K562 (cell line): ENCODE data around the gene NAP1L4. TPM values are rescaled to one million over a fixed set of nuclear protein-coding genes. Genes with fewer than 3 reads are reported as not detected.

ENCODE experiments used
- ATAC-seq: fragments of 200-7000 bp; cut with Tn5 transposase; 3 replicates; pipeline ENCODE4 v1.9.1; 2020; ENCODE audit warnings: moderate library complexity
- BruUV-seq: library from RNA; stranded (reverse); fragments of 400-500 nt; replicated peaks from 2 replicates; lab custom pipeline; 2021; lab: Mats Ljungman, UMichigan
- CTCF ChIA-PET: fragments of 300-600 bp; formaldehyde crosslinking; extraction: SDS; loops from one replicate; lab custom pipeline; 2021; ENCODE audit warnings: low intra/inter-chr PET ratio; lab: Yijun Ruan, JAX
- POLR2A ChIA-PET: fragments of 300-600, 350-650 bp; sonication (Branson Sonifier 250); formaldehyde crosslinking; extraction: SDS; loops from one replicate; lab custom pipeline; 2021; ENCODE audit warnings: antibody characterized with exemption, inconsistent platforms; lab: Yijun Ruan, JAX
- DNase-seq, 4 experiments: peaks; one replicate each; pipeline versions ENCODE4 v3.0.0 to v3.0.0-alpha.2; 2011 to 2018; ENCODE audit warnings: low spot score in 3 of 4, mixed read lengths in 3 of 4; ENCODE audit errors: extremely low read depth in 1 of 4
- FAIRE-seq: peaks from 2 replicates; lab custom pipeline; 2011; peaks lifted over from hg19 to GRCh38; lab: Jason Lieb, UNC
- H2AFZ ChIP-seq: 2 replicates; pipeline ENCODE4 v1.6.0; 2011; ENCODE audit warnings: low read depth, low read length, control low read depth, inconsistent platforms
- H3K27ac ChIP-seq: fragments of 200-600 bp; 3 replicates; pipeline ENCODE4 v1.8.0; 2011; ENCODE audit warnings: low read depth, mild to moderate bottlenecking, control low read depth, inconsistent platforms, low read length, moderate library complexity, mixed read lengths; ENCODE audit errors: extremely low read depth
- H3K27me3 ChIP-seq, 2 experiments: fragments of 300-600 bp in 1 of 2; 2 replicates in 1 of 2; 3 replicates in 1 of 2; pipeline versions ENCODE4 v1.6.0 to v1.8.0; 2011; ENCODE audit warnings: inconsistent platforms in 2 of 2, low read length in 2 of 2, mild to moderate bottlenecking in 1 of 2, mixed read lengths in 1 of 2, moderate library complexity in 1 of 2; ENCODE audit not compliant: control insufficient read depth in 2 of 2, insufficient read depth in 2 of 2
- H3K36me3 ChIP-seq: fragments of 300-600 bp; 3 replicates; pipeline ENCODE4 v1.8.0; 2011; ENCODE audit warnings: mild to moderate bottlenecking, low read length, inconsistent platforms; ENCODE audit not compliant: control insufficient read depth, insufficient read depth
- H3K4me1 ChIP-seq, 2 experiments: fragments of 200-600 bp in 1 of 2; replicated peaks in 1 of 2; 2 replicates in 1 of 2; 3 replicates in 1 of 2; pipeline versions ENCODE4 v1.5.1 to v1.8.0; 2011; ENCODE audit warnings: inconsistent platforms in 2 of 2, low read length in 2 of 2, mild to moderate bottlenecking in 1 of 2, mixed read lengths in 1 of 2, moderate library complexity in 1 of 2; ENCODE audit not compliant: control insufficient read depth in 2 of 2, insufficient read depth in 2 of 2
- H3K4me2 ChIP-seq: 2 replicates; pipeline ENCODE4 v1.6.1; 2011; ENCODE audit warnings: low read length, control low read depth, inconsistent platforms, mixed read lengths; ENCODE audit not compliant: insufficient read depth
- H3K4me3 ChIP-seq: fragments of 200-600 bp; sonication (generic), shearing (Covaris generic); 2 replicates; pipeline ENCODE4 v1.5.1; 2016; ENCODE audit warnings: control low read depth, inconsistent platforms
- H3K79me2 ChIP-seq: fragments of 200-600 bp; 3 replicates; pipeline ENCODE4 v1.8.0; 2011; ENCODE audit warnings: low read length, inconsistent platforms; ENCODE audit not compliant: control insufficient read depth, insufficient read depth
- H3K9ac ChIP-seq, 2 experiments: 2 replicates each; pipeline versions ENCODE4 v1.6.0 to v1.6.1; 2011; ENCODE audit warnings: low read depth in 2 of 2, low read length in 2 of 2, control low read depth in 1 of 2, inconsistent platforms in 1 of 2, mild to moderate bottlenecking in 1 of 2, mixed read lengths in 1 of 2; ENCODE audit not compliant: insufficient read depth in 1 of 2
- H3K9me1 ChIP-seq: one replicate; pipeline ENCODE4 v1.6.0; 2011; ENCODE audit warnings: inconsistent platforms, mild to moderate bottlenecking, low read length, moderate library complexity; ENCODE audit not compliant: control insufficient read depth, insufficient read depth
- H3K9me3 ChIP-seq: replicated peaks from 2 replicates; pipeline ENCODE4 v1.5.1; 2011; ENCODE audit warnings: low read depth, low read length, inconsistent platforms; ENCODE audit not compliant: control insufficient read depth, insufficient read depth
- H4K20me1 ChIP-seq: replicated peaks from 2 replicates; pipeline ENCODE4 v1.6.1; 2011; ENCODE audit warnings: low read length, inconsistent platforms, mixed read lengths; ENCODE audit not compliant: control insufficient read depth, insufficient read depth
- ATF7 ChIP-seq: fragments of 450-650 bp; IDR thresholded peaks from 2 replicates; pipeline ENCODE4 v1.7.1; 2014; ENCODE audit warnings: mild to moderate bottlenecking, moderate library complexity
- FOXJ3 ChIP-seq: sonication (generic); formaldehyde crosslinking; IDR thresholded peaks from 2 replicates; pipeline ENCODE4 v1.4.0; 2020; ENCODE audit warnings: mild to moderate bottlenecking, missing genetic modification reagents
- MTA3 ChIP-seq: fragments of 450-650 bp; formaldehyde crosslinking; IDR thresholded peaks from 2 replicates; pipeline ENCODE4 v1.6.1; 2017; ENCODE audit warnings: mild to moderate bottlenecking, borderline replicate concordance
- SMAD3 ChIP-seq: fragments of 450-650 bp; formaldehyde crosslinking; conservative IDR thresholded peaks from 2 replicates; pipeline ENCODE4 v1.4.0; 2020; ENCODE audit warnings: mild to moderate bottlenecking
- ZKSCAN3 ChIP-seq: fragments of 250-450 bp; sonication (Bioruptor Pico); IDR thresholded peaks from 2 replicates; pipeline ENCODE4 v1.4.0; 2020
- ZNF121 ChIP-seq: sonication (generic); formaldehyde crosslinking; conservative IDR thresholded peaks from 2 replicates; pipeline ENCODE4 v1.8.0; 2022; ENCODE audit warnings: missing genetic modification reagents
- ZNF347 ChIP-seq: fragments of 450-650 bp; formaldehyde crosslinking; IDR thresholded peaks from 2 replicates; pipeline ENCODE4 v1.4.0; 2020; ENCODE audit warnings: low read depth, mild to moderate bottlenecking, moderate library complexity
- ZNF77 ChIP-seq: fragments of 250-450 bp; sonication (Bioruptor Pico); IDR thresholded peaks from 2 replicates; pipeline ENCODE4 v1.5.0; 2020
- ZNF778 ChIP-seq: fragments of 450-650 bp; formaldehyde crosslinking; IDR thresholded peaks from 2 replicates; pipeline ENCODE4 v1.4.0; 2020; ENCODE audit warnings: mild to moderate bottlenecking, moderate library complexity
- WGBS: fragments of 100-300 bp; shearing (Covaris generic); methylation state at CpG from one replicate; pipeline ENCODE4 v1.1.6; 2016; ENCODE audit warnings: low coverage, mixed read lengths; ENCODE audit not compliant: insufficient coverage; ENCODE audit errors: missing lambda C conversion rate; 5-methylcytosine and 5-hydroxymethylcytosine counted together
- in situ Hi-C: fragments of 300-500 bp; cut with MboI; formaldehyde crosslinking; loops from 4 replicates; pipeline ENCODE4 v1.15.0; 2018; ENCODE audit warnings: inconsistent platforms, mixed read lengths
- intact Hi-C: fragments of 100-400 bp; cut with micrococcal nuclease; formaldehyde crosslinking; loops from 2 replicates; pipeline ENCODE4 v1.14.2; 2022
- polyA plus RNA-seq, 8 experiments: library from polyadenylated mRNA; depleted of rRNA in 4 of 8; stranded (reverse) in 5 of 8; unstranded in 3 of 8; fragments of >200 nt; fragmentation: Nextera tagmentation in 2 of 8; fragmentation: Illumina TruSeq in 1 of 8; extraction: Ambion mirVana in 2 of 8; extraction: Trizol in 1 of 8; gene quantifications; 2 replicates each; pipeline versions ENCODE4 v1.2.1 to v1.2.3, GENCODE V29; 2011 to 2014; ENCODE audit warnings: inconsistent platforms in 1 of 8, missing spikeins in 1 of 8
- total RNA-seq, 7 experiments: library from RNA; depleted of rRNA in 6 of 7; stranded (reverse); fragments of >200 nt in 6 of 7; fragmentation: Illumina TruSeq in 2 of 7; extraction: Trizol in 2 of 7; gene quantifications; 2 replicates each; pipeline versions ENCODE4 v1.2.1 to v1.2.3, GENCODE V29; 2011 to 2021; ENCODE audit warnings: low replicate concordance in 1 of 7
- TF ChIP-seq, protein P1 (sequence below), 2 experiments: fragments of 450-650 bp in 1 of 2; sonication (generic) in 1 of 2; formaldehyde crosslinking in 1 of 2; IDR thresholded peaks in 1 of 2; conservative IDR thresholded peaks in 1 of 2; 2 replicates each; pipeline versions ENCODE4 v1.6.1 to v1.8.1; 2016 to 2023; ENCODE audit warnings: mild to moderate bottlenecking in 2 of 2, moderate library complexity in 2 of 2, inconsistent platforms in 1 of 2, missing genetic modification reagents in 1 of 2

Gene NAP1L4
- total and polyA plus RNA-seq, 9 of the 15 experiments (the other 6 are each of a cell fraction or from before 2014, with no cell fraction given) = 34.1 to 237 (median 179) TPM

DNA sequence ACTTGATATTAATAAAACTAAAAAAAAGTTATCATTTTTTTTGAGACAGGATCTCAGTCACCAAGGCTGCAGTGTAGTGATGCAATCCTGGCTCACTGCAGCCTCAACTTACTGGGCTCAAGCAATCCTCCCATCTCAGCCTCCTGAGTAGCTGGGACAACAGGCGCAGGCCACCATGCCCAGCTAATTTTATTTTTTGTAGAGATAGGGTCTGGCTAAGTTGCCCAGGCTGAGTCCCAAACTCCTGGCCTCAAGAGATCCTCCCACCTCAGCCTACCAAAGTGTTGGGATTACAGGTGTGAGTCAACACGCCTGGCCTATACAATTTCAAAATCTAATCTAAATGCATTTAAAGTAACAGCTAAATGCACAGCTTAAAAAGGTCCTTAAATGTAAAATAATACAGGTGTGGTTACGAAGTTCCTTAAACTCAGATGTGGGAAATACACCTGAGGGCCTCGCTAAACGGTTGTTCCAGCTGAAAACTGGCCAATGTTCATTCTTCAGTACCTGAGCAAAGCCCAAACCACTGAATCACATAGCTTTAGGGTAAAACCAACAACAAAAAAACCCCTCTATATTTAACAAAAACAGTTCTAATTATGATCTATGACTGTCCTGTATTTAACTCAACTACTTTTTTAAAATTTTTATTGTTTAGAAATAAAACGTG is 11.8 kb downstream of the NAP1L4 start:
- no peak for ATAC-seq
- no peak for TF ChIP-seq ATF7
- no peak for TF ChIP-seq MTA3
- no peak for TF ChIP-seq ZNF77 (CRISPR knock-in tag)
- no peak for TF ChIP-seq FOXJ3 (CRISPR knock-in tag)
- TF ChIP-seq SMAD3 (CRISPR knock-in tag) = no peak
- no peak for TF ChIP-seq ZNF347 (CRISPR knock-in tag)
- TF ChIP-seq, protein P1, sequence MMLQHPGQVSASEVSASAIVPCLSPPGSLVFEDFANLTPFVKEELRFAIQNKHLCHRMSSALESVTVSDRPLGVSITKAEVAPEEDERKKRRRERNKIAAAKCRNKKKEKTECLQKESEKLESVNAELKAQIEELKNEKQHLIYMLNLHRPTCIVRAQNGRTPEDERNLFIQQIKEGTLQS (IDR thresholded peaks at IDR 0.05) = peak; percentile 41
- TF ChIP-seq, protein P1 (CRISPR knock-in tag; conservative IDR thresholded peaks at IDR 0.05) = no peak
- peak; percentile 72 for TF ChIP-seq ZNF121 (CRISPR knock-in tag)
- no peak for TF ChIP-seq ZNF778
- no peak for TF ChIP-seq ZKSCAN3 (CRISPR knock-in tag)

More for the DNA sequence above, 11.8 kb downstream of the NAP1L4 start:
- intact Hi-C loops = no loop called here
- Histone ChIP-seq H3K4me3 (no peak overlapping the region), H3K27me3 (no peaks in the 10 kb centered on the region), H3K79me2 (peaks cover 99% of the 10 kb centered on the region), H3K4me2 (no peak overlapping the region), H3K9me1 (no peaks in the 10 kb centered on the region), H3K9me3 (no peaks in the 10 kb centered on the region), H3K4me1 (no peaks in the 10 kb centered on the region; a peak in 2 of 5 replicates), H3K9ac (no peak overlapping the region), H3K36me3 (peaks cover 85% of the 10 kb centered on the region), H4K20me1 (peaks cover 37% of the 10 kb centered on the region), H3K27ac (no peak overlapping the region), H2AFZ (no peak overlapping the region)
- CTCF ChIA-PET = no interaction called here
- POLR2A ChIA-PET = interaction anchor here (0.9 to 2.4 kb wide), 5 partner anchors 10 to 29 kb away, joined by 3 to 16 read pairs (median 3); partner anchors contain the start of gene NAP1L4
- no TSS peak for BruUV-seq
- no peak for FAIRE-seq
- in situ Hi-C loops = no loop called here
- 81% methylated on average over 6 of the region's 6 CpGs for WGBS
- DNase-seq = no peak
